HepG2 (cell line): Measurements from ENCODE around the gene PDCD11. TPM values are rescaled to one million over a fixed set of nuclear protein-coding genes. Genes with fewer than 3 reads are reported as not detected.

ENCODE experiments used
- ATAC-seq: fragments of 200-7000 bp; cut with Tn5 transposase; 3 replicates; pipeline ENCODE4 v1.9.1; 2020; ENCODE audit warnings: mild to moderate bottlenecking, moderate library complexity
- BruUV-seq: library from RNA; stranded (reverse); fragments of 400-500 nt; replicated peaks from 2 replicates; lab custom pipeline; 2021; lab: Mats Ljungman, UMichigan
- CTCF ChIA-PET: fragments of 300-600 bp; formaldehyde crosslinking; extraction: SDS; loops from one replicate; lab custom pipeline; 2021; ENCODE audit warnings: low total read pairs, inconsistent platforms, low intra/inter-chr PET ratio; lab: Yijun Ruan, JAX
- POLR2A ChIA-PET: fragments of 350-600 bp; sonication (Branson Sonifier 250); formaldehyde crosslinking; loops from one replicate; lab custom pipeline; 2020; ENCODE audit warnings: antibody characterized with exemption, inconsistent platforms; lab: Yijun Ruan, JAX
- DNase-seq: peaks from one replicate; pipeline ENCODE4 v3.0.0-alpha.2; 2015; ENCODE audit warnings: low spot score
- FAIRE-seq: peaks from 3 replicates; lab custom pipeline; 2011; peaks lifted over from hg19 to GRCh38; lab: Jason Lieb, UNC
- H2AFZ ChIP-seq: one replicate; pipeline ENCODE4 v1.6.1; 2011; ENCODE audit warnings: low read length, inconsistent platforms
- H3K27ac ChIP-seq: fragments of 300-600 bp; 3 replicates; pipeline ENCODE4 v1.8.0; 2011; ENCODE audit warnings: mixed run types, mild to moderate bottlenecking, mixed read lengths, low read length, inconsistent platforms; ENCODE audit not compliant: insufficient read depth; ENCODE audit errors: extremely low read length
- H3K27me3 ChIP-seq, 2 experiments: fragments of 200-600 bp in 1 of 2; 2 replicates in 1 of 2; 3 replicates in 1 of 2; pipeline versions ENCODE4 v1.6.0 to v1.8.0; 2011; ENCODE audit warnings: low read length in 2 of 2, mild to moderate bottlenecking in 2 of 2, moderate library complexity in 2 of 2, inconsistent platforms in 1 of 2; ENCODE audit not compliant: insufficient read depth in 2 of 2, control insufficient read depth in 1 of 2
- H3K36me3 ChIP-seq, 2 experiments: fragments of 200-600 bp in 1 of 2; replicated peaks in 1 of 2; 2 replicates in 1 of 2; 3 replicates in 1 of 2; pipeline versions ENCODE4 v1.5.1 to v1.8.0; 2011; ENCODE audit warnings: low read length in 2 of 2, inconsistent platforms in 1 of 2; ENCODE audit not compliant: insufficient read depth in 2 of 2, control insufficient read depth in 1 of 2
- H3K4me1 ChIP-seq: 2 replicates; pipeline ENCODE4 v1.5.1; 2012; ENCODE audit warnings: low read length, inconsistent platforms; ENCODE audit not compliant: insufficient read depth
- H3K4me2 ChIP-seq: 2 replicates; pipeline ENCODE4 v1.6.0; 2011; ENCODE audit warnings: low read depth, low read length, inconsistent platforms
- H3K4me3 ChIP-seq, 3 experiments: fragments of 200-600 bp in 1 of 3; sonication (generic), shearing (Covaris generic) in 1 of 3; replicated peaks in 1 of 3; 2 replicates each; pipeline ENCODE4 v1.5.1; 2011 to 2016; ENCODE audit warnings: low read length in 3 of 3, inconsistent platforms in 2 of 3, low read depth in 2 of 3, mild to moderate bottlenecking in 2 of 3, control low read depth in 1 of 3, mixed read lengths in 1 of 3; ENCODE audit not compliant: insufficient read depth in 1 of 3
- H3K79me2 ChIP-seq: one replicate; pipeline ENCODE4 v1.6.1; 2011; ENCODE audit warnings: low read length, inconsistent platforms; ENCODE audit not compliant: insufficient read depth
- H3K9ac ChIP-seq: 2 replicates; pipeline ENCODE4 v1.6.0; 2011; ENCODE audit warnings: mild to moderate bottlenecking, low read depth, low read length, inconsistent platforms; ENCODE audit not compliant: insufficient read depth
- H3K9me3 ChIP-seq: 2 replicates; pipeline ENCODE4 v1.5.1; 2012; ENCODE audit warnings: mild to moderate bottlenecking, low read length
- H4K20me1 ChIP-seq: 2 replicates; pipeline ENCODE4 v1.6.0; 2011; ENCODE audit warnings: inconsistent platforms, mild to moderate bottlenecking, low read length, moderate library complexity; ENCODE audit not compliant: insufficient read depth
- ATAD3A ChIP-seq: sonication (generic); formaldehyde crosslinking; IDR thresholded peaks from 2 replicates; pipeline ENCODE4 v1.4.0; 2020; ENCODE audit warnings: missing genetic modification reagents
- FOSL1 ChIP-seq: sonication (generic); formaldehyde crosslinking; IDR thresholded peaks from 2 replicates; pipeline ENCODE4 v1.9.0; 2021; ENCODE audit warnings: missing genetic modification reagents, borderline replicate concordance
- HES4 ChIP-seq: sonication (generic); formaldehyde crosslinking; IDR thresholded peaks from 2 replicates; pipeline ENCODE4 v1.9.0; 2021; ENCODE audit warnings: mild to moderate bottlenecking, missing genetic modification reagents, borderline replicate concordance
- JUNB ChIP-seq: sonication (generic); formaldehyde crosslinking; IDR thresholded peaks from 2 replicates; pipeline ENCODE4 v1.8.0; 2022; ENCODE audit warnings: missing genetic modification reagents, mild to moderate bottlenecking, borderline replicate concordance
- KDM4B ChIP-seq: sonication (generic); formaldehyde crosslinking; IDR thresholded peaks from 2 replicates; pipeline ENCODE4 v1.4.0; 2020; ENCODE audit warnings: missing genetic modification reagents
- KLF6 ChIP-seq: IDR thresholded peaks from 2 replicates; pipeline ENCODE4 v1.8.0; 2016; ENCODE audit warnings: missing biosample characterization, missing genetic modification reagents
- MAFG ChIP-seq: sonication (generic); formaldehyde crosslinking; IDR thresholded peaks from 2 replicates; pipeline ENCODE4 v1.5.1; 2020; ENCODE audit warnings: mild to moderate bottlenecking, missing genetic modification reagents
- NAIF1 ChIP-seq: sonication (generic); formaldehyde crosslinking; IDR thresholded peaks from 2 replicates; pipeline ENCODE4 v1.5.0; 2020; ENCODE audit warnings: mild to moderate bottlenecking, missing genetic modification reagents, borderline replicate concordance
- NFYB ChIP-seq: sonication (generic); formaldehyde crosslinking; IDR thresholded peaks from 2 replicates; pipeline ENCODE4 v1.4.0; 2020; ENCODE audit warnings: missing genetic modification reagents
- POGZ ChIP-seq: sonication (generic); formaldehyde crosslinking; IDR thresholded peaks from 2 replicates; pipeline ENCODE4 v1.4.0; 2020; ENCODE audit warnings: mild to moderate bottlenecking, missing genetic modification reagents
- POLR2A ChIP-seq, 2 experiments: IDR thresholded peaks; 2 replicates each; pipeline ENCODE4 v1.6.1; 2011; ENCODE audit warnings: low read depth in 2 of 2, low read length in 2 of 2, mild to moderate bottlenecking in 1 of 2, moderate library complexity in 1 of 2; ENCODE audit not compliant: insufficient read depth in 1 of 2
- PTBP1 ChIP-seq: fragments of 200-400 bp; formaldehyde crosslinking; IDR thresholded peaks from 2 replicates; pipeline ENCODE4 v1.6.1; 2018; ENCODE audit warnings: low read length, low read depth; ENCODE audit not compliant: poor library complexity, severe bottlenecking
- ZNF512B ChIP-seq: sonication (generic); formaldehyde crosslinking; IDR thresholded peaks from 2 replicates; pipeline ENCODE4 v1.5.1; 2020; ENCODE audit warnings: missing genetic modification reagents, mild to moderate bottlenecking, borderline replicate concordance
- ZNF850 ChIP-seq: sonication (generic); formaldehyde crosslinking; conservative IDR thresholded peaks from 2 replicates; pipeline ENCODE4 v1.9.0; 2021; ENCODE audit warnings: mild to moderate bottlenecking, missing genetic modification reagents
- WGBS: methylation state at CpG from one replicate; pipeline ENCODE4 v1.1.6; 2017; ENCODE audit warnings: low lambda C conversion rate; 5-methylcytosine and 5-hydroxymethylcytosine counted together
- in situ Hi-C: cut with HindIII; loops from 2 replicates; pipeline ENCODE4 v1.10.0; 2017; ENCODE audit warnings: low pct_unique_long_range_greater_than_20kb; ENCODE audit not compliant: extremely low pct_ligation_motif_present
- intact Hi-C: fragments of 100-400 bp; cut with micrococcal nuclease; formaldehyde crosslinking; loops from one replicate; pipeline ENCODE4 v1.10.0; 2022; ENCODE audit not compliant: unreplicated experiment
- polyA plus RNA-seq, 8 experiments: library from polyadenylated mRNA; depleted of rRNA in 3 of 8; stranded (reverse) in 7 of 8; unstranded in 1 of 8; fragments of >200 nt; fragmentation: Illumina TruSeq in 4 of 8; extraction: Trizol in 4 of 8; gene quantifications; 2 replicates each; pipeline versions ENCODE4 v1.2.1 to v1.2.3, GENCODE V29; 2011 to 2016; ENCODE audit warnings: low read depth in 4 of 8, missing spikeins in 1 of 8, mixed read lengths in 1 of 8; ENCODE audit not compliant: insufficient read depth in 1 of 8
- total RNA-seq, 5 experiments: library from RNA; depleted of rRNA; stranded (reverse); fragments of >200 nt; fragmentation: Illumina TruSeq; extraction: Trizol; gene quantifications; 2 replicates each; pipeline ENCODE4 v1.2.3, GENCODE V29; 2016; ENCODE audit warnings: low read depth in 1 of 5

Gene PDCD11
- total and polyA plus RNA-seq, 2 of the 13 experiments (the other 11 are each of a cell fraction or from before 2014, with no cell fraction given): 12.8 to 52.8 TPM

GRCh38 chr10:103445767-103446567 is 49.5 kb downstream of the PDCD11 start:
- H4K20me1 ChIP-seq: no peaks in the 10 kb centered on the region
- intact Hi-C loops (no loop called here), in situ Hi-C loops (no loop called here)
- TSS peak; percentile 39 for BruUV-seq
- ChIA-PET CTCF (no interaction called here), POLR2A (no interaction called here)
- H3K4me2 ChIP-seq: no peak overlapping the region
- H3K4me3 ChIP-seq: no peak overlapping the region
- H3K9ac ChIP-seq: no peak overlapping the region
- peaks cover 27 to 49% of the 10 kb centered on the region in 2 experiments; a peak in 4 of 5 replicates for H3K36me3 ChIP-seq
- ATAC-seq: no peak
- H2AFZ ChIP-seq: no peak overlapping the region
- peaks cover 0 to under 1% of the 10 kb centered on the region in 2 experiments; a peak in 1 of 5 replicates for H3K27me3 ChIP-seq
- no peak for DNase-seq
- TF ChIP-seq ZNF850 (CRISPR knock-in tag) (no peak), POGZ (CRISPR knock-in tag) (no peak), JUNB (no peak), FOSL1 (no peak), KLF6 (CRISPR knock-in tag) (no peak), ATAD3A (CRISPR knock-in tag) (no peak), MAFG (CRISPR knock-in tag) (no peak), HES4 (no peak), POLR2A (IDR thresholded peaks at IDR 0.05; ENCODE audit: insufficient read depth in 1 of 2, low read depth in 2 of 2, low read length in 2 of 2) (no peak), ZNF512B (no peak), PTBP1 (no peak), NFYB (no peak), NAIF1 (no peak), KDM4B (CRISPR knock-in tag) (no peak)
- no peak for FAIRE-seq
- H3K9me3 ChIP-seq: no peaks in the 10 kb centered on the region
- WGBS: 93% methylated on average over 9 of the region's 12 CpGs
- H3K27ac ChIP-seq: no peak overlapping the region
- no peaks in the 10 kb centered on the region for H3K79me2 ChIP-seq
- no peaks in the 10 kb centered on the region for H3K4me1 ChIP-seq
